Measurements from ENCODE around the gene KRTAP22-1.

The KRTAP22-1 gene

DNA sequence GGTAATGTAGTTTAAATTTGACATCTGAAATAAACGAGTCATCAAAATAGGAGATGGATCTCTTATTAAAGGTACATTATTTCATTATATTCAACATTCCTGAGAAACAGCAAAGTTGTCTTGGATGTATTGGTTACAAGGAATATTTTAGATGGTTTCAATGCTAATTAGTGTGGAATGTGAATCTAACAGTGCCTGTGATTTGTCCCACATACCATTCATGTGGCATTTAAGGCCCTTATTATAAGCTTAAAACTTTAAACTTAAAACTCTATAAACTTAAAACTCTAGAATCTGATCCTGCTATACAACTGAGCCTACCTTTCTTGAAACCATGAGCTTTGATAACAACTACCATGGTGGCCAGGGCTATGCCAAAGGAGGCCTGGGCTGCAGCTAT is at the start of gene KRTAP22-1:
Gene KRTAP22-1, plus strand, starts transcription at position 301 of the 400 bp plus-strand sequence.
- no peak for DNase-seq

DNA sequence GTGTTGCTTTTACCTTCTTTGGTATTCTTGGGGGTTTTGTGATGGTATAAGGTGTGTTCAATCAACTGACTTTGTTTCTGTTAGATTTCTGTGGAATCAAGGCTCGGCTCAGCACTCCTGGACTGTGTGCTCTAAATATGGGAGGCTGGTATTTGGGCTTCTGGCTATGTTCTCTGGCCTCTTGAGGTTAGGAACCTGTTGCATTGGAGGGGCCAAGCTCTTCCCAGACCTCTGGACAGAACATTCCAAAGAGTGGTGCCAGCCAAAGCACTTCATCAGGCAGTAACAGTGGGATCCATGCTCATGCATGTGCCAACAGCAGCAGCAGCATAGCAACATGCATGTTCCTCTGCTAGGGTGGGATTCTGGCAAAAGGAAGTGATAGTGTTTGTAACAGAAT is 48.1 kb upstream of the KRTAP22-1 start:
- no peak for DNase-seq

DNA sequence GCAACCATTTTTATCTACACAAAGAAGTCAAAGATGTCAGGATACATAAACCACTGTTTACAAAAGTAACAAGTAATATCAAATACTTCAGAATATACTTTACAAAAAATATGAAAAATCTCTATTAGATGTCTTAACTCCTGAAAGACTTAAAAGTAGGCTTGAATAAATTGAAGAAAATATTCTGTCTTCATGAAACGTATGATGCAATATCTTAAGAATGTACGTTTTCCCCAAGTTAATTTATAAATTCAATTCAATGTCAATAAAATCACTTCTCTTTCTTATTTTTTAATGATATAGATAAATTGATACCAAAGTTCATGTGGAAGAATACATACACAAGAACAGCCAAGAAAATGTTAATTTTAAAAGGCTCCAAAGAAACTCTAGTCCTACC is 45.8 kb upstream of the KRTAP22-1 start:
- no peak for DNase-seq

DNA sequence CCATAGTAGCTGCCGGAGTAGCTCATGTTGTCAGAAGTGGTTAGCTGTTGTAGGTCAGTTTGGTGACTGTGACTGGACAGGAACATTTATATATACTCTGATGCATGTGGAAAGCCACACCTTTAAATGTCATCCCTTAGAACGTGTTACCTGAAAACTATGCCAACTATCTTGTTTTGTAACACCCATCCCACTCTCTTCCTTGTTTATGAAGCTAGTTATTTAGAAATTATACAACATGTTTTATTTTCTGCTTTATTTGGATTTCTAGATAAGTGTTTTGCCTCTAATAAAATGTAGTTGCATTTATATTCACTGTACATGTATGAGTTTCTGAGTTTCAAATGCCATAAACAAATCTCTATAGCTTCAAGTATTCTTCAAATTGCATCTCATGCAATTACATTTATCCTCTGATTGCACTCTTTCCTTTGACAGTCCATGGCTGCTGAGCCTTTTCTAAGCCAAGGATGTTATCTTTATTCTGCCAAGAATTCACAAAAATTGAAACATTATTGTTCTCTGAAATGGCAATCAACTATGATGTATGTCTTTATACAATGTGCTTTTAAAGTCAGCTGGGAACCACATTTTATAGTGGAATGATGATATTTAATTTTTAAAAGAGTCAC is 39.5 kb upstream of the KRTAP22-1 start, which contains the start of gene KRTAP19-7:
Gene KRTAP19-7, minus strand, starts transcription at position 51 of the 632 bp plus-strand sequence. Its CDS starts 25 bp downstream, at position 26.
- DNase-seq, result no peak

GRCh38 chr21:30561957-30562356 is 38.9 kb upstream of the KRTAP22-1 start:
- DNase-seq, result no peak

GRCh38 chr21:30563072-30563471 is 37.8 kb upstream of the KRTAP22-1 start:
- no peak for DNase-seq

GRCh38 chr21:30563630-30564029 is 37.3 kb upstream of the KRTAP22-1 start:
- no peak for DNase-seq

- DNase-seq, result no peak
Observed at GRCh38 chr21:30567617-30568016, 33.3 kb upstream of the KRTAP22-1 start.

- no peak for DNase-seq
Observed at GRCh38 chr21:30577766-30578165, 23.1 kb upstream of the KRTAP22-1 start.

GRCh38 chr21:30579346-30579745 is 21.5 kb upstream of the KRTAP22-1 start:
- DNase-seq, result no peak

DNA sequence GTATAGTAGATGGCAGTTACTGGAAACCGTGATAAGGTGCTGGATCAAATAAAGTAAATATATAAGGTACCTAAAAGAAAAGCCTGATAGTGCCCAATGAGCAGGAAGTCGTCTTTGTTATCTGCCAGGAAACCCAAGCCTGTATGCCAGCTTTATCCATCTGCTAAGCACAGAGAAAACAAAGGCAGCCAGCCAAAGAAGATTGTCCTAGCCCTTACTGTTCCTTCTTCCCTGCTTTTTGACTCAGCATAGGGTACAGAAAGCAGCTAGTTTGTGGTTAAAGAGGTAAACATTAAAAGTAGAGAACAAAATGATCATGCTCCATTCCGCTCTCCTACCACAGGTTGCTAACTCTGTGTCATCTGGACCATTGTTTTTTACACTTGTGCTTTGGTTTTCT is 20.8 kb upstream of the KRTAP22-1 start:
- no peak for DNase-seq

DNA sequence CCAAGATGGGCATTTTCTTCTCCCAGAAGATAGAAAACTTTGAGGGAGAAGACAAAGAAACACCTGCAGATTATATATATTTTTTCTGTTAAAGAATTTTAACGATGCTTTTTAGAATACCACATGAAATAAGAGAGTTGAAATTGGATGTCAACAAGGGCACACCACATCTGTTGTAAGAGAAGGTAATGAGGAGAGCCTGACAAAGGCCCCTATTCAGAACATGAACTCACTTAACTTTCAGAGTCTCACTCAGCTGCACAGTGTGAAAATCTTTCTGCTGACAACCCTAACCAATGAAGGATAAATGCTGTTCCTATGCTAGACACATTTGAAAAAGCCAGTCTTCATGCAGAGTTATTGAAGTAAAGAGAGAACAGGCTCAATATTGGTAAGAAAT is 18.0 kb upstream of the KRTAP22-1 start:
- DNase-seq, result no peak

DNA sequence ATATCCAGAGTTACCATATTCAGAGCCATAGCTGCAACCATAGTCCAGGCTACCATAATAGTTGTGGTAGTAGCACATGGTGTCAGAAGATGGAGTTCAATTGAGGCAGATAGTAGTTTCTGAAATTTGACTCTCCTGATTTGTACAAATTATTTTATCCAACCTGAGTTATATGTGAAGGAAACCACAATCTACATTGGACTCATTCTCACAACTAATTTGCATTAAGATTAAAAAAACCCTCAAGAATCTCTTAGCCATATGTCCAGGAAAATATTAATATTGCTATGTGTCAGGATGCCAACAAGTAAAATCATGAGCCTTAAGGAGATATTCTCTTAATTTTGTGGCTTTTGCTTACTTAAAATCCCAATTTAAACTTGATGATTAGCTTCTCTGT is 10.6 kb upstream of the KRTAP22-1 start, which contains the start of gene KRTAP22-2:
Gene KRTAP22-2, minus strand, starts transcription at position 101 of the 400 bp plus-strand sequence.
- no peak for DNase-seq

DNA sequence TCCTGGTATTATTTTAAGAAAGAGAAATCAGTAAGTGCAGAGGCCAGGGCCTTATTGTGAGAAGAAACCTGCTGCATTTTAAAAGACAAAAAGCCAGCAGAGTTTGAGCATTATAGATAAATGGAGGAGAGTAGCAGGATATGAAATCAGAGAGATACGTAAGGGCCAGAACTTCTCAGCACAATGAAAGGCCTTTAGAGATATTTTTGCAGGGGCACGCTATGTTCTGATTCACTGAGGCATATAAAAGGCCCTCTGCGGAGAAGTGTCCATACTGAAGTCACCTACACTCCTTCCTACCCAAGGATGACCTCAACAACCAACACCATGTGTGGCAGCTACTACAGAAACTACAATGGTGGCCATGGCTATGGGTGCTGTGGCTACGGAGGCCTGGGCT is 8.7 kb upstream of the KRTAP22-1 start, which contains the start of gene KRTAP6-3:
Gene KRTAP6-3, plus strand, starts transcription at position 301 of the 400 bp plus-strand sequence. Its CDS starts 6 bp downstream, at position 307.
- no peak for DNase-seq

DNA sequence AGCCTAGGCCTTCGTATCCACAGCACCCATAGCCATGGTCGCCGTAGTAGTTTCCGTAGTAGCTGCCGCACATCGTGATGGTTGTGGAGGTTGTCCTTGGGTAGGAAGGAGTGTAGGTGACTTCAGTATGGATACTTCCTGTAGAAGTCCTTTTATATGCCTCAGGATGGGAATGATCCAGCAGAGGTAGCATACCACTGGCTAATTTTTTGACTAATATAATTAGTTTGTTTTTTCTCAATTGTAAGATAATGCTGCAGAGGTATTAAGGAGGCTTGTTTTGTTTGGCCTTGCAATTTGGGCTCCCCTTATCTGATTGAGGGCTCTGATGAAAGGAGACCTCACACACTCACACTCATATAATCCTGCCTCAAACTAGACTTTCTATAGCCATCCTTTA is 2.1 kb upstream of the KRTAP22-1 start, which contains the start of gene KRTAP6-2:
Gene KRTAP6-2, minus strand, starts transcription at position 101 of the 400 bp plus-strand sequence. Its CDS starts 28 bp downstream, at position 73.
- no peak for DNase-seq

GRCh38 chr21:30605968-30606367 is 5.1 kb downstream of the KRTAP22-1 start:
- no peak for DNase-seq

- DNase-seq, result no peak
Observed at GRCh38 chr21:30612132-30612531, 11.2 kb downstream of the KRTAP22-1 start.

- no peak for DNase-seq
Observed at GRCh38 chr21:30613836-30614235, 12.9 kb downstream of the KRTAP22-1 start, which contains the start of gene KRTAP6-1. TSS of gene KRTAP6-1 (minus strand) at chr21:30613930. CDS start at chr21:30613904, 26 bp downstream.

GRCh38 chr21:30615199-30615598 is 14.3 kb downstream of the KRTAP22-1 start:
- DNase-seq, result no peak

DNA sequence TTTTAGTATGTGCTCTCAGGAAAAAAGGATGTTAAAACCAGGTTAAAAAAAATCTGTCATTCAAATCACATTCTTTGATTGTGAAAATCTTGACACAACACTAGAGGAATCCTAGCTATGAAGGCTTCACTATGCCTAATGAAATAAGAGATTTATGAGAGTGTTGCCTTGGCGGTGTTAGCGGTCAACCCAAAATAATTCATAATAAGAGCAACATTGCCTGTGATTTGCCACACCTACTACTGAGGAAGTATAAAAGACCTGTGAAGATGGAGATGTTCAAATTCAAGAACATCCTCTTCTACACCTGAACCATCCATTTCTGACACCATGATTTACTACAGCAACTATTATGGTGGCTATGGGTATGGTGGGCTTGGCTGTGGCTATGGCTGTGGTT is 15.2 kb downstream of the KRTAP22-1 start, which contains the start of gene KRTAP20-1:
Gene KRTAP20-1, plus strand, starts transcription at position 301 of the 400 bp plus-strand sequence. Its CDS starts 30 bp downstream, at position 331.
- DNase-seq, result no peak

DNA sequence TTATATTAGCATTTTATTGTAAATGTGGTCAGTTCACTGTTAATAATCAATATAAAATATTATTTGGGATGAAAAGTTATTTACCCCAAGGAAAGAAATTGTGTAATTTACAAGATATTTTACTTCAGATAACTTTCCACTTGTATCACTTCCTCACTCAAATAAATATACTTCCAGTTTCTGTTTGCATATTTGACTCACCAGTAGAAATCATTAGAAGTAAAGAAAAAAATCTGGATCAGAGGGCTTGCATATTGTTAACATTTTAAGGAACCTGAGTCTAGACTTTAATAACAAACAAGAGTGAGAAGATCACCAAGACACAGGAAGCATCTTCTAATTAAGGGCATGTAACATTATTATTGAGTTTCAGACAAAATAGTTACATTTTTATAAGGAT is 19.2 kb downstream of the KRTAP22-1 start:
- no peak for DNase-seq

- DNase-seq, result no peak
Observed at GRCh38 chr21:30620522-30620921, 19.6 kb downstream of the KRTAP22-1 start, which contains the start of gene KRTAP20-4. TSS of gene KRTAP20-4 (plus strand) at chr21:30620627.

- no peak for DNase-seq
Observed at GRCh38 chr21:30623362-30623761, 22.5 kb downstream of the KRTAP22-1 start.

DNA sequence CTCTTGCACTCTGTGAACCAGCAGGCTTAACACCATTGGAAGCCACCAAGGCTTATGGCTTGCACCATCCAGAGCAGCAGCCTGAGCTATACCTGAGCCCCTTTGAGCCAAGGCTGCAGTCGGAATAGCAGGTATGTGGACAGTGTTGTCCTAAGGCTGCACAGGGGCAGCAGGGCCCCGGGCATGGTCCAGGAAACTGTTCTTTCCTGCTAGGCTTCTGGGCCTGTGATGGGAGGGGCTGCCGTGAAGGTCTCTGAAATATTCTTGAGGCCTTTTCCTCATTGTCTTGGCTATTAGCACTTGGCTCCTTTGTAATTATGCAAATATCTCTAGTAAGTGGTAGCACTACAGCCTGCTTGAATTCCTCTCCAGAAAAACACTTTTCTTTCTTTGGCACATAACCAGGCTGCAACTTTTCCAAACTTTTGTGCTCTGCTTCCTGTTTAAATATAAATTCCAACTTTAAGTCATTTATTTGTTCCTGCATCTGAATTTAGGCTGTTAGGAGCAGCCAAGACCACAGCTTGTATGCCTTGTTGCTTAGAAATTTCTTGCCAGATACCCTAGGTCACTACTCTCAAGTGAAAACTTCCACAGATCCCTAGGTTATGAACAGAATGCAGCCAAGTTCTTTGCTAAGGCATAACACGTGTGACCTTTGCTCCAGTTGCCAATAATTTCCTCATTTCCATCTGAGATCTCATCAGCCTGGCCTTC is 24.7 kb downstream of the KRTAP22-1 start:
- DNase-seq, result no peak
